HCEC 1CT (cell line): ENCODE results near the gene RXRA.

Experiments
- DNase-seq: peaks from one replicate; pipeline ENCODE4 v3.0.0-alpha.2; 2017

Gene RXRA

GRCh38 chr9:134457321-134458206 is 131.3 kb downstream of the RXRA start:
- no peak for DNase-seq

- no peak for DNase-seq
Measured at GRCh38 chr9:134458207-134459108, 132.2 kb downstream of the RXRA start.

- DNase-seq = no peak
Measured at GRCh38 chr9:134459164-134459563, 132.9 kb downstream of the RXRA start.

- DNase-seq = no peak
Measured at GRCh38 chr9:134459573-134459972, 133.3 kb downstream of the RXRA start.

- DNase-seq = no peak
Measured at GRCh38 chr9:134460206-134460605, 134.0 kb downstream of the RXRA start.

- DNase-seq = no peak
Measured at GRCh38 chr9:134460896-134461295, 134.6 kb downstream of the RXRA start.

- DNase-seq = no peak
Measured at GRCh38 chr9:134461426-134461982, 135.2 kb downstream of the RXRA start.

GRCh38 chr9:134462318-134462717 is 136.1 kb downstream of the RXRA start:
- DNase-seq = no peak

GRCh38 chr9:134463280-134463679 is 137.0 kb downstream of the RXRA start:
- DNase-seq = no peak

- no peak for DNase-seq
Measured at GRCh38 chr9:134466869-134467616, 140.8 kb downstream of the RXRA start.

GRCh38 chr9:134468358-134468757 is 142.1 kb downstream of the RXRA start:
- no peak for DNase-seq

GRCh38 chr9:134469041-134469875 is 143.0 kb downstream of the RXRA start:
- DNase-seq = no peak

- no peak for DNase-seq
Measured at GRCh38 chr9:134472256-134472655, 146.0 kb downstream of the RXRA start.

- no peak for DNase-seq
Measured at GRCh38 chr9:134473141-134474054, 147.1 kb downstream of the RXRA start.

GRCh38 chr9:134474055-134474370 is 147.8 kb downstream of the RXRA start:
- DNase-seq = peak; percentile 12

GRCh38 chr9:134475011-134475790 is 148.9 kb downstream of the RXRA start:
- DNase-seq = peak; percentile 63

- DNase-seq = no peak
Measured at GRCh38 chr9:134476272-134476941, 150.2 kb downstream of the RXRA start.

GRCh38 chr9:134476942-134477335 is 150.7 kb downstream of the RXRA start:
- DNase-seq = no peak

GRCh38 chr9:134477342-134477925 is 151.2 kb downstream of the RXRA start:
- no peak for DNase-seq
